Effector CD8-positive, alpha-beta T cell (primary cell): ENCODE data around the gene DPPA2.
"Not testable (repeated sequence)": the region's sequence is repeated elsewhere in the genome, so short reads cannot be mapped to it uniquely, and the experiment has no call there.

Experiments used
- DNase-seq: peaks from one replicate; lab custom pipeline; 2025; lab: John Stamatoyannopoulos, UW
- total RNA-seq, 4 experiments: gene quantifications; one replicate each; lab custom pipeline; 2026; lab: John Stamatoyannopoulos, UW

Gene DPPA2
- total RNA-seq, result 0 reads per million in 4 experiments

DNA sequence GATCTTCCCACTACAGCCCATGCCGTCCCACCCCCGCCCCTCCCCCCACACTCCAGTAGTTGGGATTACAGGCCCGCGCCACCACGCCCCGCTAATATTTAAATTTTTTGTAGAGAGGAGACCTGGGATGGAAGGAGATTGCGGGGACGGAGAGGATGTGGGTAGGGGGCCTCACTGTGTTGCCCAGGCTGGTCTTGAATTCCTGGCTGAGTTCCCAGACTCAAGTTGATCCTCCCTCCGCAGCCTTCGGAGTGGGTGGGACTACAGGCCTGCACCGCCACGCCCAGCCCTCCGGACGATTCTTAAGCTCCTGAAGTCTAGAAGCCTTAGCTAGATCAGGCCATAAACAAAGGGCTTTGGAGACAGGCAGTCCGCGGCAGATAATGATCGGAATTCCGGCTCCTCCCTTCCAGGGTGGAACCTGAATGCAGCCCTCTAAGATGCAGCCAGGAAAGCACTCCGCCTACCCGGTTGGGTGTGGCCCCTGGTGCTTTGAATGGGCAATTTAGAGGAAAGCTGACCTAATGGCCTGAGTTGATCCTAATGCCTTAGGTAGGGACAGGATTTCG, at the start of gene DPPA2:
DPPA2 (minus strand) TSS at position 356 of the 569 bp plus-strand sequence. CDS start 1,975 bp downstream, outside the sequence.
- no peak for DNase-seq

DNA sequence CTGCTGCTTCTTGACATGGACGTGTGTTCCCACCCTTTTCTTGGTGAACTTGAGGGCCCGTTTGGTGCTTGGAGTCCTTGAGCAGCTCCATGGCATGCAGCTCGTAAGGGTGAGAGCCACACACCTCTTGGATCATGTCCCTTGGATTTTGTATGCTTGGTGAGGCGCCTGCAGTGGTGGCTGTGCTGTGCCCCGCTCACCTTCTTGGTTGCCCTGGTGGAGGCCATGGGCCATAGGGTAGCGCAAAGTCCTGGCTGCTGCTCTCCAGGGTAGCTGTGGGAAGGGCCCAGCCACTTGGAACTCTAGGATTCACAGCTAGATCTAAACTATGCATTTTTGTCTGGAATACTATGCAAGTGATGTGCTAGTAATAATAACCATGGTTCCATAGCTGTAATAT, 47.8 kb upstream of the DPPA2 start:
- no peak for DNase-seq

DNA sequence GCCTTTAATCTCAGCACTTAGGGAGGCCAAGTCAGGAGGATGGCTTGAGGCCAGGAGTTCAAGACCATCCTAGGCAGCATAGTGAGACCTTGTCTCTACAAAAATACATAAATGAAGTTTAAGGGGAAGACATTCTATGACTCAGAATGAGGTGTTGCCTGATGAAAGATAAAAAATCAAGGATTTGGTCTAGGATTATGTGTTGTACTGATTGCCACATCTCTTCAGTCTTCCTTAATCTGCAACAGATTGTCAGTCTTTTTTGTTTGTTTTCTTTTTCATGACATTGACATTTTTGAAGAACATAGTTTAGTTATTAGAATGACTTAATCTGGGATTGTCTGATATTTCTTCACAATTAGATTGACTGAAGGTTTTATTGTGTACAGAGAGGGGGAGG, 47.3 kb upstream of the DPPA2 start:
- no peak for DNase-seq

GRCh38 chr3:109362823-109363222, 46.5 kb upstream of the DPPA2 start:
- no peak for DNase-seq

- not testable (repeated sequence) for DNase-seq
Measured at GRCh38 chr3:109358809-109359208, 42.5 kb upstream of the DPPA2 start.

GRCh38 chr3:109356442-109357155, 40.3 kb upstream of the DPPA2 start:
- no peak for DNase-seq

DNA sequence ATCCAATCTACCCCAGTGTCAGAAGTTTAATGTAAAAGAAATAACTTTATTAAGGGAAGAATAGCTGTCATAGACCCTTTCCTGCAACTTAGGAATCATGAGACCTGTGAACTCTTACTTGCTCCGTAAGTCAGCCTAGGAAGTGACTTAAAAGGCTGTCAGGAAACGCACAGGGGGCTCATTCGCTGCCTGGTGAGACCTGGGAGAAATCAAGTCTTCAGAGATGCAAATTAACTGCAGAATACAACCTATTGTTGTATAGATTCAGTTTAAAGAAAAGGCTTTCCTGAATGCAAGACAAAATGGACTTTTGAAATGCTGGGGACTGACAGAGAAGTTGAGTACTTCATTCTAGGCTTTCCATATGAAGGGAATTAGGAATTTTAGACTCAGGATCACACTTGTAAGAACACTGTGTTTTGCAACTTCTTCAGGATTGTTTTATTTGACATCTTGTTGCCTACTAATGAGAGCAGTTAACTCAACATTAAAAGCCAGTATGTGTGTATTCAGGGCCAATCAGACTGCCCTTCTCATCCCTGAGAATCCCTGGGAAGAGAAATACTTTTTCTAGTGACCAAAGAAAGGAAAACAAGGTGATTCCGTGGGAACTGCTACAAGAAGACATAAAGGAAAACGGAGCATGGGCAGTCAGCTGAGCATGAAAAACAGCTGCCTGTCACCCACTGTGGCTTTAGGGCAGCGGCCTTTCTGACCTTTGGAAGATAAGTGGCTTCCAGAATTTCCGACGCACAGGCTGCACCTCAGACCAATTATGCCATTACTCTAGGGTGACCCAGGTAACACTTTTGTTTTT, 39.5 kb upstream of the DPPA2 start:
- DNase-seq, result no peak

DNA sequence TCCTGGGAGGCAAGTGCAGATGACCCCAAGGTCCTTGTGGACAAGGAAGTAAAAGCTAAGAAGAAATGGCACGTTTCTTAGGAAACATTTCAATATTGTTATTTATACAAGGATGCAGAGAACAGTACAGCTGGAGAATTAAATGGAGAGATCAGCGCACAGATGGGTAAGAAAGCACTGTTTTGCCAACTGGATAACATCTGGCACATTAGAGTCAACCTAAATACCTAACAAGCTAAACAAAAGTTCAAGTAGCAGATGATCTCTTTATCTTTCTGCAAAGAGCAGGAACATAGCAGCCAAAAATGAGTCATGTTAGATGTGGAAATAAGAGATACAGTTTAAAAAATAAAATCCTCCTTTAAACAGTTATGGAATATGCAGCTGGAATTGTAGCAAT, 36.7 kb upstream of the DPPA2 start:
- no peak for DNase-seq

DNA sequence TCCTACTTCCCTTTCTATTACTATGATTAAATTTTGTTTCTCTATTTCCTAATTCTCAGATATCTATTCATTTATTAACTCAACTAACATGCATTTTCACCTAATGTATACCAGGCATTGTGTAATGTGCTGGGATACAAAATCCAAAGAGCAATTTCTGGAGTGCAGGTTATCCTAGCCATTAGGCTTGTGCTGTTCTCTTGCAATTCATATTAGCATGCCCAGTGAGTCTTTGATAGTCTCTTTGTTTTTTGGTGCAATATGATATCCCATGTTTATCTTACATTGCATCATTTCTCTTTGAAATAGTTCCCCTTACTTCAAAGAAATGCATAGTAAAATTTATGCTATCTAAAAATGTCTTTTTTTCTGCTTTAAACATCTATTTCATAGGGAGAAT, 34.9 kb upstream of the DPPA2 start:
- DNase-seq, result no peak

- no peak for DNase-seq
Measured at GRCh38 chr3:109346770-109347295, 30.5 kb upstream of the DPPA2 start.

GRCh38 chr3:109346099-109346498, 29.8 kb upstream of the DPPA2 start:
- no peak for DNase-seq

DNA sequence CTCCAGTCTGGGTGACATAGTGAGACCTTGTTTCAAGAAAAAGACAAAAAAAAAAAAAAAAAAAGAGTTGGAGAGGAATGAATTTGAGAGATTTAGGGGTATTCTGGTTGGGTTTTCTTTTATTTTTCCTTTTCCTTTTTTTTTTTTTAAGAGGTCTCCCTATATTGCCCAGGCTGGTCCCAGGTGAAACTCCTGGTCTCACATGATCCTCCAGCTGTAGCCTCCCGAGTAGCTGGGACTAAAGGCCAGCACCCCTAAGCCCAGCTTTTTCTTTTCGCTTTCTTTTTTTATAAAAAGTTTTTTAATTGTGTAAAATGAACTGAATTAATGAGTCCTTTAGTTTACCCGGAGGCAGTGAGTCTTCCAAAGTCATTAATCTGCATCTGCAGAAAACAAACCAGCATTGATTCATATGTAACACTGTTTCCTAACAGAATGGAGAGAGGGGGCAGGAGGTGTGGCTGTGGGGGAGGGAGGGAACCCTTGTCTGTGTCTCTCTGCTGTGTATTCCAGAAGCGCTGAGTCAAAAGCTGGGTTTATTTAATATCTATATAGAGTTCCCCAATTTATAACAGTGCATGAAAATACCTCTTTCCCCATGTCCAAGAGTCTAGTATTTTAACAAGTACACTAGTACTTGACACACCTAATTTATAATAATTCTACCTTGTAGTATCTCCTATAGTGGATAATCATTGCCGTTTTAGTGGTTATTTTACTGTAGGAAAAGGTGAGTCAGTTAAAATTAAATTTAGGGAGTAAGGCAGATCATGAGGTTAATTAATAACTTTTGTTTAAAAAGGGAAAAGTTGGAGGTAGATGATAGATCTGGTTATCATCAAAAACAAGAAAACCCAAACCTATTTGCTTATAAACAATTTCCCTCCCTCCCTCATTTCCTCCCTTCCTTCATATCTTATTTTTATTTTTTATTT, 23.7 kb upstream of the DPPA2 start:
- DNase-seq, result no peak

DNA sequence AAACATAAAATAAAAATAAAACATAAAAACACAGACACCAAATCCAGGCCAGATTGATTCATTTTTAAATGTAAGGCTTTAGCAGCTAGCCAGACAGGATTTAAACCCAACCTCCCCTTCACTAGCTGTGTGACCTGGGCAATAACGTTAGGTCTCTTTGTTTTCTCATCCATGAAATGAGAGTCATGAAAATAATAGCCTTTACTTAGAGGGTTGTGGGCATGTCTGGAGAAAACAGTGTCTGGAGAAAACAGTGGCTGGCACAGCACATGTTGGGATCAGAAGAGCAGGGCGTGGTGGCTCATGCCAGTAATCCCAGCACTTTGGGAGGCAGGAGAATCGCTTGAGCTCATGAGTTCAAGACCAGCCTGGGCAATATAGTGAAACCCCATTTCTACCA, 22.9 kb upstream of the DPPA2 start:
- DNase-seq, result no peak

- DNase-seq, result no peak
Measured at GRCh38 chr3:109338322-109338721, 22.0 kb upstream of the DPPA2 start.

DNA sequence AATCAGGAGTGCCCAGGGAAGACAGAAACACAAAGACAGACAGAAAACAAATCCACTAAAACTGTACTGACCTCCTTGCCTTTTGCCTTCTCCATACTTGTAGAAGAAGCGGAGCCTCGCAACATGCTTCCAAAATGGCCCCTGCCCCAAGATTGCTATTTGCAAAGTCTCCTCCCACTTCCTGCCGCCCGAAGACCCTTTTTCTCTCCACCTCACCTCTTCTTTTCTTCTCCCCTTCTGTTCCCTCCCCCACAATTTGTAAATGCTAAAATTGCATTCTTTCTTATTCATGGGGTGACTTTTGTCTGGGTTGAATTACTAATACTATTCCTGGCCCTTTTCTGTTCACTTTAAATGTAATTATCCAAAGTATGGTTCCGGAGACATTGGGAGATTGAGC, 21.1 kb upstream of the DPPA2 start, which contains the start of gene DPPA4:
DPPA4 (minus strand) TSS at position 154 of the 400 bp plus-strand sequence; CDS start at position 125, 29 bp downstream.
- no peak for DNase-seq

GRCh38 chr3:109336291-109336861, 20.1 kb upstream of the DPPA2 start:
- DNase-seq, result no peak

GRCh38 chr3:109334572-109334971, 18.3 kb upstream of the DPPA2 start:
- DNase-seq, result no peak

DNA sequence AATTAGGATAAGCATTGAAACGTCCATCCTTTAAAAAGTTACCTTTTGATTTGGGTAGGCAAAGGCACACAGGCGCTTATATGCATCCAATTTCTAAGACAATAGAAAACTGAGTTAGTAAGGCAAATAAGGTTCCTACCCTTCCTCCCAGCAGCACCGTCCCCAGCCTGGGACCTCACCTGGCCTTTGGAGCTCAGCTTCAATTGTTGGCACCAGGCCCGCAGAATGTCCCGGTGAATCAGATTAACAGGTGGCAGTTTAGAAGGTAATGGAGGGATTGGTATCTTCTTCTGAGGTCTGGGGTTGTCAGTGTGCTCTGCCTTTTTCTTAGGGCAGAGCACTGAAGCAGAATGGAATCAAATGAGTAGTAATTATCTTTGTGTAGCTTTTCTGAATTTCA, 15.4 kb upstream of the DPPA2 start:
- DNase-seq, result no peak

DNA sequence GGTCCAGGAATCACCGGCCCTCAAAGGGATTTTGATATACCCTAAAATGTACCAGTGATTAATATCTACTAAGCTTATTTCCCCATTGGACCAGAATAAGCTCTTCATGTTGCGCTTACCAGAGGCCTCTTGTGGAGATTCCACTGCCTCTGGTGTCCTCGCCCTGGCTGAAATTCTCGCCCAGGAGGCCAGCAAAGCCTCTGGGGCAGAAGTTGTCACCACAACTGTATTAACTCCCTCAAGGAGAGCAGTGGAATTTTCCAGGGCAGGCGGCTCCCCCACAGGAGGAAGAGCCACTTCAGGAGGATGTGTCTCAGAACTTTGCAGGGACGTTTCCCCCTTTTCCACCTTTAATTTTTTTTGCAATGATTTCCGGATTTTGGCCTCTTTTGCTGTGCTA, 14.1 kb upstream of the DPPA2 start:
- no peak for DNase-seq

- no peak for DNase-seq
Measured at GRCh38 chr3:109328202-109328601, 11.9 kb upstream of the DPPA2 start.

GRCh38 chr3:109325657-109326056, 9.3 kb upstream of the DPPA2 start:
- no peak for DNase-seq
